ENCODE data around the gene MRPL49. TPM values are rescaled to one million over a fixed set of nuclear protein-coding genes. Genes with fewer than 3 reads are reported as not detected.
A peak's percentile ranks its signal among the peaks of the same experiment; 100 is the strongest.

MRPL49 gene
- total and polyA plus RNA-seq, 9 of the 15 experiments (the other 6 are each of a cell fraction or from before 2014, with no cell fraction given): 74.3 to 132 (median 91.2) TPM

- TF ChIP-seq XRCC5 (IDR thresholded peaks at IDR 0.05; ENCODE audit: low read depth, low read length): peak; percentile 94
- TF ChIP-seq KDM4B (IDR thresholded peaks at IDR 0.05; ENCODE audit: borderline replicate concordance in 2 of 2, low read depth in 1 of 2): peak in 1 of 2 experiments; percentile 85; a peak in 2 of 4 replicates
- TF ChIP-seq POLR2AphosphoS5 (IDR thresholded peaks at IDR 0.05; ENCODE audit: control insufficient read depth, insufficient read depth, low read depth, low read length): peak; percentile 98
- TF ChIP-seq PML (IDR thresholded peaks at IDR 0.05; ENCODE audit: low read length): peak; percentile 45; the same call in 1 of the 2 replicates
- peak; percentile 83 for TF ChIP-seq ZNF384 (IDR thresholded peaks at IDR 0.05; ENCODE audit: low read depth, low read length)
- peak; percentile 68; the same call in 1 of the 2 replicates for TF ChIP-seq ETV5 (CRISPR knock-in tag; IDR thresholded peaks at IDR 0.05; ENCODE audit: low read depth)
- no peak for TF ChIP-seq FOS (IDR thresholded peaks at IDR 0.05; ENCODE audit: extremely low read depth, insufficient read length)
- TF ChIP-seq, protein P1, sequence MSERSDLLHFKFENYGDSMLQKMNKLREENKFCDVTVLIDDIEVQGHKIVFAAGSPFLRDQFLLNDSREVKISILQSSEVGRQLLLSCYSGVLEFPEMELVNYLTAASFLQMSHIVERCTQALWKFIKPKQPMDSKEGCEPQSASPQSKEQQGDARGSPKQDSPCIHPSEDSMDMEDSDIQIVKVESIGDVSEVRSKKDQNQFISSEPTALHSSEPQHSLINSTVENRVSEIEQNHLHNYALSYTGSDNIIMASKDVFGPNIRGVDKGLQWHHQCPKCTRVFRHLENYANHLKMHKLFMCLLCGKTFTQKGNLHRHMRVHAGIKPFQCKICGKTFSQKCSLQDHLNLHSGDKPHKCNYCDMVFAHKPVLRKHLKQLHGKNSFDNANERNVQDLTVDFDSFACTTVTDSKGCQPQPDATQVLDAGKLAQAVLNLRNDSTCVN (CRISPR knock-in tag; IDR thresholded peaks at IDR 0.05): no peak
- TF ChIP-seq ZC3H11A (IDR thresholded peaks at IDR 0.05; ENCODE audit: low read depth, low read length): no peak
- peak in 1 of 2 experiments; percentile 86; a peak in 3 of 4 replicates for TF ChIP-seq SRF (CRISPR knock-in tag; IDR thresholded peaks at IDR 0.05)
- TF ChIP-seq GTF2F1 (IDR thresholded peaks at IDR 0.05; ENCODE audit: low read depth, low read length): 0 out of 2 replicates have a peak, but pooled peaks have one; percentile 56
These were observed 4.7 kb upstream of the MRPL49 start, which contains the start of gene ZNHIT2 (continued) for GRCh38 chr11:65117206-65118096.
